Stimulated activated CD4-positive, alpha-beta T cell treated with anti-CD3 and anti-CD28 coated beads, TNF-alpha, amount 100 ng/mL, for 4 hours (primary cell): Measurements from ENCODE around the gene ADAMTSL2.

Experiments used
- DNase-seq, 3 experiments: peaks; one replicate each; pipeline ENCODE4 v3.0.0-alpha.2; 2020; ENCODE audit warnings: low read depth in 3 of 3

ADAMTSL2 gene

GRCh38 chr9:133605856-133606707, 71.6 kb downstream of the ADAMTSL2 start:
- DNase-seq = no peak

- no peak for DNase-seq
Observed at GRCh38 chr9:133606708-133607025, 72.2 kb downstream of the ADAMTSL2 start.

- no peak for DNase-seq
Observed at GRCh38 chr9:133607381-133607780, 72.9 kb downstream of the ADAMTSL2 start.

- DNase-seq = no peak
Observed at GRCh38 chr9:133607976-133608375, 73.5 kb downstream of the ADAMTSL2 start.

GRCh38 chr9:133608382-133608781, 73.9 kb downstream of the ADAMTSL2 start:
- DNase-seq = no peak

- no peak for DNase-seq
Observed at GRCh38 chr9:133608889-133609288, 74.4 kb downstream of the ADAMTSL2 start.

- DNase-seq = no peak
Observed at GRCh38 chr9:133609311-133610098, 75.0 kb downstream of the ADAMTSL2 start, which contains the start of gene FAM163B. FAM163B (minus strand) TSS chr9:133609389; CDS start chr9:133580223, 29,166 bp downstream.

- DNase-seq = no peak
Observed at GRCh38 chr9:133610845-133611244, 76.3 kb downstream of the ADAMTSL2 start.

- DNase-seq = no peak
Observed at GRCh38 chr9:133612051-133612450, 77.5 kb downstream of the ADAMTSL2 start.

GRCh38 chr9:133612816-133613215, 78.3 kb downstream of the ADAMTSL2 start:
- no peak for DNase-seq

GRCh38 chr9:133613432-133613831, 78.9 kb downstream of the ADAMTSL2 start:
- no peak for DNase-seq

GRCh38 chr9:133614056-133614455, 79.6 kb downstream of the ADAMTSL2 start:
- DNase-seq = no peak

GRCh38 chr9:133614678-133615077, 80.2 kb downstream of the ADAMTSL2 start:
- DNase-seq = no peak

- no peak for DNase-seq
Observed at GRCh38 chr9:133615186-133615585, 80.7 kb downstream of the ADAMTSL2 start.

GRCh38 chr9:133615606-133616188, 81.2 kb downstream of the ADAMTSL2 start:
- DNase-seq = no peak

GRCh38 chr9:133616643-133617405, 82.3 kb downstream of the ADAMTSL2 start:
- no peak for DNase-seq

GRCh38 chr9:133618726-133619125, 84.2 kb downstream of the ADAMTSL2 start:
- DNase-seq = no peak

- peak in 2 of 3 experiments; percentile 40 to 56 for DNase-seq
Observed at GRCh38 chr9:133619791-133620190, 85.3 kb downstream of the ADAMTSL2 start.

GRCh38 chr9:133621725-133622267, 87.3 kb downstream of the ADAMTSL2 start:
- DNase-seq = no peak

- DNase-seq = no peak
Observed at GRCh38 chr9:133622555-133622954, 88.1 kb downstream of the ADAMTSL2 start.
